Brain microvascular endothelial cell (primary cell): ENCODE data around the gene SAMD4A.

Experiments
- DNase-seq: peaks from one replicate; pipeline ENCODE4 v3.0.0-alpha.2; 2020
- H3K27ac ChIP-seq: fragments of 250-450 bp; sonication (Bioruptor Pico); 2 replicates; pipeline ENCODE4 v1.5.1; 2020; ENCODE audit warnings: mild to moderate bottlenecking, moderate library complexity
- H3K27me3 ChIP-seq: fragments of 250-450 bp; sonication (Bioruptor Pico); replicated peaks from 2 replicates; pipeline ENCODE4 v1.5.1; 2020; ENCODE audit warnings: mild to moderate bottlenecking
- H3K36me3 ChIP-seq: fragments of 250-450 bp; sonication (Bioruptor Pico); replicated peaks from 2 replicates; pipeline ENCODE4 v1.5.1; 2020; ENCODE audit warnings: mild to moderate bottlenecking
- H3K4me3 ChIP-seq: 2 replicates; pipeline ENCODE4 v1.5.1; 2011; ENCODE audit warnings: low read depth, mild to moderate bottlenecking, control low read depth, low read length, moderate library complexity
- in situ Hi-C: cut with HindIII; loops from 2 replicates; pipeline ENCODE4 v1.10.0; 2017; ENCODE audit warnings: low sequenced_read_pairs, low pct_ligation_motif_present
- TF ChIP-seq, protein P1 (sequence below): IDR thresholded peaks from 2 replicates; pipeline ENCODE4 v1.5.1; 2011; ENCODE audit warnings: low read depth, mild to moderate bottlenecking, moderate library complexity, low read length, control low read depth, inconsistent platforms; ENCODE audit errors: missing control alignments

The SAMD4A gene

DNA sequence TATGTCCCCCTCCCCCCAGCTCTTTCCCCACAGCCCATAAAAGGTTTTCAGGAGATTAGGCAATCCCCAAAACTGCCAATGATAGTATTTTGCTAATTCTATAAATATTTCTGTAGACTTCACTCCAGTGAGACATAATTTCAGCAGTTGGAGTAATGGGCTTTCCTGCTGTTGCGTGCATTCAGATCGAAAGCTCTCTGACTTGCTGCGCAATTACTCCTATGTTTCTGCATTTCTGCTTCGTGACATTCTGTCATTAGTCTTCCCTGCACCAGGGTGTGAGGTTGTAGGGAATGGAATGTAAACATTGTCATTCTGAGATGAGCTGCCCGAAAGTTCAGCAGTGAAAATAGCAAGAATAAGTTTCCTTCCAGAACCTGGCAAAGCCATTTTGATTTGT, 58.2 kb downstream of the SAMD4A start:
- DNase-seq, result peak; percentile 60
- TF ChIP-seq, protein P1, sequence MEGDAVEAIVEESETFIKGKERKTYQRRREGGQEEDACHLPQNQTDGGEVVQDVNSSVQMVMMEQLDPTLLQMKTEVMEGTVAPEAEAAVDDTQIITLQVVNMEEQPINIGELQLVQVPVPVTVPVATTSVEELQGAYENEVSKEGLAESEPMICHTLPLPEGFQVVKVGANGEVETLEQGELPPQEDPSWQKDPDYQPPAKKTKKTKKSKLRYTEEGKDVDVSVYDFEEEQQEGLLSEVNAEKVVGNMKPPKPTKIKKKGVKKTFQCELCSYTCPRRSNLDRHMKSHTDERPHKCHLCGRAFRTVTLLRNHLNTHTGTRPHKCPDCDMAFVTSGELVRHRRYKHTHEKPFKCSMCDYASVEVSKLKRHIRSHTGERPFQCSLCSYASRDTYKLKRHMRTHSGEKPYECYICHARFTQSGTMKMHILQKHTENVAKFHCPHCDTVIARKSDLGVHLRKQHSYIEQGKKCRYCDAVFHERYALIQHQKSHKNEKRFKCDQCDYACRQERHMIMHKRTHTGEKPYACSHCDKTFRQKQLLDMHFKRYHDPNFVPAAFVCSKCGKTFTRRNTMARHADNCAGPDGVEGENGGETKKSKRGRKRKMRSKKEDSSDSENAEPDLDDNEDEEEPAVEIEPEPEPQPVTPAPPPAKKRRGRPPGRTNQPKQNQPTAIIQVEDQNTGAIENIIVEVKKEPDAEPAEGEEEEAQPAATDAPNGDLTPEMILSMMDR, result no peak
- no peak overlapping the region for H3K4me3 ChIP-seq
- in situ Hi-C loops, result no loop called here
- H3K27me3 ChIP-seq, result no peaks in the 10 kb centered on the region
- no peak overlapping the region for H3K27ac ChIP-seq
- no peaks in the 10 kb centered on the region for H3K36me3 ChIP-seq

DNA sequence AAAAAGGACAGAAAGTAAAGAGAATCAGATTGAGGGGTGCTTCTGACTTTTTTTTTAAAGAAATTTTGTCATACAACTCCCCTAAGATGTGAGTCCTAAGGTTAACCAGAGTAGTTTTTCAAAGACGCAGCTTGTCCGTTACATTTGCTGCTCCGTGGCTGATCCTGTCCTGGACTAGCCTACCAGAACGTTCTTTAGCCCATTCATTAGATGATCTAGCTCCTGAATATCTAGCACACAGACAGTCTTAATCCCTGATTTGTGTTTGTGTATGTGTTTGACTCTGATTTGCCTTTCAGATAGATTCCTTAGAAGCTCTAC, 60.3 kb downstream of the SAMD4A start:
- Histone ChIP-seq H3K27ac (peak overlapping the region; percentile 71), H3K27me3 (no peaks in the 10 kb centered on the region), H3K4me3 (no peak overlapping the region), H3K36me3 (no peaks in the 10 kb centered on the region)
- TF ChIP-seq, protein P1, result no peak
- no peak for DNase-seq
- in situ Hi-C loops, result no loop called here

DNA sequence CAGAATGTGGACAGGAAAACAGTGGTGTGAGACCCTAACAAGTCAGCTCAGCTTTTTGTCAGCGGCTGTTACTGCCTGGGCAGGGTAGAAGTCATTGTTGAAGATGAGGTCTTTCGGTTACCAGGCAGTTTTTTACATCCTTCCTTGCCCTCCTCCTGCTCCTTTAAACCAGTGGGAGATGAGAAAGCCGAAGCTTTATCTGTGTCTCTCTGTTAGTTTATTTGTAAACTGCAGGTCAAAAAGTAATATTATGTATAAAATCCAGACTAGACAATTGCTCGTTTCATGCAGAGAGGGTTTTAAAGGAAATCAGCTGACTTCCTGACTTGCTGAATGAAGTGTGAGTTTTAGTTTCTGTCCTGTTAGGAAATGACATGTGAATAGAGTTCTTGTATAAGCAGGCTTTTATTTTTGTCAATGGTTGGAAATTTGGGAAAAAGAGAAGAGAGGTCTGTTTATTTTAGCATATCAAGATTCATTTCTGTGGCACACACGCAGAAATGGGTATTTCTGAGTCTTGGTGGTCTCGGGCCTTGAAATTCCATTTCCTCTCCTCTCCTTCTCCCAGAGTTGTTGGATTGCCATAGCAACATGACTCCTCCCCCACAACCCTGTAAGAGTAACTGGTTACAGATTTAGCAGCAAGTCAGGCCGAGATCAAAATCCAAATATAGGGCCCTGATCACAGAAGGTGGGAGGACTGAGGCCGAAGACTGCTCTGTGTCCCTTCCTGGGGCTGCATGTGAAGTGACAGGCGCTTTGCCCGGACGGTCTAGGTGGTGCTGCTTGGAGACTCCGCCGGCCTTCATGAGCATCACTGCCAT, 60.8 kb downstream of the SAMD4A start:
- Histone ChIP-seq H3K27me3 (no peaks in the 10 kb centered on the region), H3K36me3 (no peaks in the 10 kb centered on the region), H3K27ac (peak overlapping the region; percentile 71), H3K4me3 (peak overlapping the region; percentile 24)
- TF ChIP-seq, protein P1, result no peak
- DNase-seq, result peak; percentile 81
- in situ Hi-C loops, result no loop called here

DNA sequence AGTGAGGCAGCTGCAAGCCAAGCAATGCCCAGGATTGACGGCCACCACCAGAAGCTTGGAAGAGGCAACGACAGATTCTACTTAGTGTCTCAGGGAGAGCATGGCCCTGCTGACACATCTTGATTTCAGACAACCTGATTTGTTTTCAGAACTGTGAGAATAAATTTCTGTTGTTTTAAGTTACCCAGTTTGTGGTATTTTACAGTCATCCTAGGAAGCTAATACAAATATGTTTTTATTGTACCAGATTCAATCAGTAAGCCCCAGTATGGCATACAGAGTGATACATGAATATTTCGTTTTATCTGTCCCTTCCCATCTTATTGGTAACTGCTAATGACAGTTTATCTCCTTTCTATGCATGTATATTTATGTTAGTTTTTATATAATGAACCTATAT, 62.3 kb downstream of the SAMD4A start:
- H3K27ac ChIP-seq, result no peak overlapping the region
- no peaks in the 10 kb centered on the region for H3K27me3 ChIP-seq
- H3K36me3 ChIP-seq, result no peaks in the 10 kb centered on the region
- in situ Hi-C loops, result no loop called here
- DNase-seq, result no peak
- no peak overlapping the region for H3K4me3 ChIP-seq
- TF ChIP-seq, protein P1, result no peak

DNA sequence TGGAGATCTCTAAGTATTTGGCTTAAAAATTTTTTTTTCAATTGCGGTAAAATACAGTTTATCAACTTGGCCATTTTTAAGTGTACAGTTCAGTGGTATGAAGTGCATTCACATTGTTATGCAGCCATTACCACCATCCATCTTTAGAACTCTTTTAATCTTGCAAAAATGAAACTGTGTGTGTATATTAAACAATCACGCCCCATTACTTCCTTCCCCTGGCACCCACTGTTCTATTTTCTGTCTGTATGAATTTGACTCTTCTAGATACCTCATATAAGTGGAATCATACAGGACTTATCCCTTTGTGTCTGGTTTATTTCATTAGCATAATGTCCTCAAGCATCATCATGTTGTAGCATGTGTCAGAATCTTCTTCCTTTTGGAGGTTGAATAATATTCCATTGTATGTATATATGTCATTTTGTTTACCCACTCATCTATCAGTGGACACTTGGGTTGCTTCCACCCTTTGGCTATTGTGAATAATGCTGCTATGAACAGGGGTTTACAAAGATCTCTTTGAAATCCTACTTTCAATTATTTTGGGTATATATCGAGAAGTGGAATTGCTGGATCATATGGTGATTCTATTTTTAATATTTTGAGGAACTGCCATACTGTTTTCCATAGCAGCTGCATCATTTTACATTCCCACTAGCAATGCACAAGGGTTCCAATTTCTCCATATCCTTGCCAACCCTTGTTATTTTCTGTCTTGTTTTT, 62.9 kb downstream of the SAMD4A start:
- Histone ChIP-seq H3K27me3 (no peaks in the 10 kb centered on the region), H3K36me3 (no peaks in the 10 kb centered on the region), H3K4me3 (no peak overlapping the region), H3K27ac (no peak overlapping the region)
- no peak for DNase-seq
- in situ Hi-C loops, result no loop called here
- TF ChIP-seq, protein P1, result no peak
